ENCODE data around the gene RNF144B.

RNF144B gene

GRCh38 chr6:18367371-18367770, 19.8 kb upstream of the RNF144B start:
- ChIA-PET POLR2A (no interaction called here), CTCF (no interaction called here)
- no peak overlapping the region for H3K4me3 ChIP-seq (ENCODE audit: low read depth, low read length)
- DNase-seq (ENCODE audit: low read depth, low spot score): no peak
- TF ChIP-seq CTCF (IDR thresholded peaks at IDR 0.05; ENCODE audit: insufficient read depth, low read length, missing control alignments): no peak

GRCh38 chr6:18368277-18369105, 18.7 kb upstream of the RNF144B start:
- no peak for DNase-seq (ENCODE audit: low read depth, low spot score)
- POLR2A ChIA-PET: no interaction called here
- CTCF ChIA-PET: interaction anchor here (1.1 to 1.7 kb wide), 2 partner anchors 29 to 45 kb away, joined by 3 to 6 read pairs; no protein-coding TSS in a partner anchor
- no peak for TF ChIP-seq CTCF (IDR thresholded peaks at IDR 0.05; ENCODE audit: insufficient read depth, low read length, missing control alignments)
- no peak overlapping the region for H3K4me3 ChIP-seq (ENCODE audit: low read depth, low read length)

- CTCF ChIA-PET: interaction anchor here (1.7 kb wide), 1 partner anchor 132 kb away, joined by 6 read pairs; no protein-coding TSS in a partner anchor
- DNase-seq (ENCODE audit: low read depth, low spot score): no peak
- no peak overlapping the region for H3K4me3 ChIP-seq (ENCODE audit: low read depth, low read length)
- no peak for TF ChIP-seq CTCF (IDR thresholded peaks at IDR 0.05; ENCODE audit: insufficient read depth, low read length, missing control alignments)
- POLR2A ChIA-PET: no interaction called here
Observed at GRCh38 chr6:18371010-18371409, 16.1 kb upstream of the RNF144B start.

GRCh38 chr6:18371656-18372055, 15.5 kb upstream of the RNF144B start:
- no peak for TF ChIP-seq CTCF (IDR thresholded peaks at IDR 0.05; ENCODE audit: insufficient read depth, low read length, missing control alignments)
- ChIA-PET CTCF (no interaction called here), POLR2A (no interaction called here)
- no peak for DNase-seq (ENCODE audit: low read depth, low spot score)
- no peak overlapping the region for H3K4me3 ChIP-seq (ENCODE audit: low read depth, low read length)

- POLR2A ChIA-PET: no interaction called here
- H3K4me3 ChIP-seq (ENCODE audit: low read depth, low read length): no peak overlapping the region
- CTCF ChIA-PET: no interaction called here
Observed at GRCh38 chr6:18380158-18380836, 6.9 kb upstream of the RNF144B start.

More at GRCh38 chr6:18380158-18380836, 6.9 kb upstream of the RNF144B start:
- no peak for TF ChIP-seq CTCF (IDR thresholded peaks at IDR 0.05; ENCODE audit: insufficient read depth, low read length, missing control alignments)
- DNase-seq (ENCODE audit: low read depth, low spot score): no peak

Measured in AG04449 (cell line).